ENCODE results near the gene DOCK4.

The DOCK4 gene

GRCh38 chr7:112019932-112020331 is 186.3 kb downstream of the DOCK4 start:
- in situ Hi-C loops (cut with HindIII; ENCODE audit: low sequenced_read_pairs): no loop called here

- in situ Hi-C loops (cut with HindIII; ENCODE audit: low sequenced_read_pairs): no loop called here
Observed at GRCh38 chr7:112018305-112019030, 187.7 kb downstream of the DOCK4 start.

GRCh38 chr7:112015146-112015545 is 191.1 kb downstream of the DOCK4 start:
- in situ Hi-C loops (cut with HindIII; ENCODE audit: low sequenced_read_pairs): no loop called here

GRCh38 chr7:112014347-112014746 is 191.9 kb downstream of the DOCK4 start:
- in situ Hi-C loops (cut with HindIII; ENCODE audit: low sequenced_read_pairs): no loop called here

GRCh38 chr7:112013274-112013673 is 192.9 kb downstream of the DOCK4 start:
- in situ Hi-C loops (cut with HindIII; ENCODE audit: low sequenced_read_pairs): no loop called here

- in situ Hi-C loops (cut with HindIII; ENCODE audit: low sequenced_read_pairs): no loop called here
Observed at GRCh38 chr7:112012242-112012641, 194.0 kb downstream of the DOCK4 start.

GRCh38 chr7:112010994-112011393 is 195.2 kb downstream of the DOCK4 start:
- in situ Hi-C loops (cut with HindIII; ENCODE audit: low sequenced_read_pairs): no loop called here

- in situ Hi-C loops (cut with HindIII; ENCODE audit: low sequenced_read_pairs): no loop called here
Observed at GRCh38 chr7:112010109-112010508, 196.1 kb downstream of the DOCK4 start.

- in situ Hi-C loops (cut with HindIII; ENCODE audit: low sequenced_read_pairs): loop anchor here (5.0 kb wide), 1 partner anchor 78 kb away; no protein-coding TSS in a partner anchor
Observed at GRCh38 chr7:112009081-112009480, 197.1 kb downstream of the DOCK4 start.

- in situ Hi-C loops (cut with HindIII; ENCODE audit: low sequenced_read_pairs): loop anchor here (5.0 kb wide), 1 partner anchor 80 kb away; no protein-coding TSS in a partner anchor
Observed at GRCh38 chr7:112007185-112007584, 199.0 kb downstream of the DOCK4 start.

- in situ Hi-C loops (cut with HindIII; ENCODE audit: low sequenced_read_pairs): loop anchor here (5.0 kb wide), 1 partner anchor 81 kb away; no protein-coding TSS in a partner anchor
Observed at GRCh38 chr7:112006071-112006470, 200.1 kb downstream of the DOCK4 start.

- in situ Hi-C loops (cut with HindIII; ENCODE audit: low sequenced_read_pairs): loop anchor here (5.0 kb wide), 1 partner anchor 82 kb away; no protein-coding TSS in a partner anchor
Observed at GRCh38 chr7:112005205-112005775, 200.9 kb downstream of the DOCK4 start.

- in situ Hi-C loops (cut with HindIII; ENCODE audit: low sequenced_read_pairs): no loop called here
Observed at GRCh38 chr7:112001091-112001826, 204.9 kb downstream of the DOCK4 start.

GRCh38 chr7:111998326-111998725 is 207.9 kb downstream of the DOCK4 start:
- in situ Hi-C loops (cut with HindIII; ENCODE audit: low sequenced_read_pairs): no loop called here

GRCh38 chr7:111997546-111997945 is 208.7 kb downstream of the DOCK4 start:
- in situ Hi-C loops (cut with HindIII; ENCODE audit: low sequenced_read_pairs): no loop called here

- in situ Hi-C loops (cut with HindIII; ENCODE audit: low sequenced_read_pairs): no loop called here
Observed at GRCh38 chr7:111992601-111993000, 213.6 kb downstream of the DOCK4 start.

- in situ Hi-C loops (cut with HindIII; ENCODE audit: low sequenced_read_pairs): no loop called here
Observed at GRCh38 chr7:111990643-111991042, 215.6 kb downstream of the DOCK4 start.

- in situ Hi-C loops (cut with HindIII; ENCODE audit: low sequenced_read_pairs): no loop called here
Observed at GRCh38 chr7:111987886-111988285, 218.3 kb downstream of the DOCK4 start.

- in situ Hi-C loops (cut with HindIII; ENCODE audit: low sequenced_read_pairs): no loop called here
Observed at GRCh38 chr7:111987115-111987826, 218.9 kb downstream of the DOCK4 start.

GRCh38 chr7:111986601-111987000 is 219.6 kb downstream of the DOCK4 start:
- in situ Hi-C loops (cut with HindIII; ENCODE audit: low sequenced_read_pairs): no loop called here

- in situ Hi-C loops (cut with HindIII; ENCODE audit: low sequenced_read_pairs): no loop called here
Observed at GRCh38 chr7:111985798-111986197, 220.4 kb downstream of the DOCK4 start.

Data from endothelial cell of hepatic sinusoid (primary cell).